GM23338 (cell line): ENCODE measurements around the gene VASN. TPM values are rescaled to one million over a fixed set of nuclear protein-coding genes. Genes with fewer than 3 reads are reported as not detected.

Experiments
- ATAC-seq: fragments of 200-7000 bp; cut with Tn5 transposase; 3 replicates; pipeline ENCODE4 v1.9.1; 2020
- DNase-seq: peaks from one replicate; pipeline ENCODE4 v3.0.0-alpha.2; 2015; ENCODE audit warnings: low spot score
- H2AFZ ChIP-seq: fragments of 200-600 bp; sonication (generic); 2 replicates; pipeline ENCODE4 v1.8.0; 2016; ENCODE audit warnings: antibody characterized with exemption, mild to moderate bottlenecking, moderate library complexity
- H3F3A ChIP-seq: fragments of 200-600 bp; sonication (generic); replicated peaks from 2 replicates; pipeline ENCODE4 v1.8.0; 2017; ENCODE audit warnings: antibody characterized with exemption, mixed run types, low read depth
- H3K27ac ChIP-seq: fragments of 200-600 bp; sonication (generic); 2 replicates; pipeline ENCODE4 v1.6.1; 2016; ENCODE audit warnings: low read depth
- H3K27me3 ChIP-seq: fragments of 200-600 bp; sonication (generic); 2 replicates; pipeline ENCODE4 v1.8.0; 2016; ENCODE audit warnings: mild to moderate bottlenecking, mixed run types, moderate library complexity; ENCODE audit not compliant: insufficient read depth
- H3K36me3 ChIP-seq: fragments of 200-600 bp; sonication (generic); 2 replicates; pipeline ENCODE4 v1.8.0; 2016; ENCODE audit warnings: mild to moderate bottlenecking; ENCODE audit not compliant: insufficient read depth
- H3K4me1 ChIP-seq: fragments of 200-600 bp; sonication (generic); 2 replicates; pipeline ENCODE4 v1.8.0; 2016; ENCODE audit warnings: mild to moderate bottlenecking, moderate library complexity; ENCODE audit not compliant: insufficient read depth
- H3K4me2 ChIP-seq: fragments of 200-600 bp; sonication (generic); 2 replicates; pipeline ENCODE4 v1.7.1; 2017; ENCODE audit warnings: mixed run types
- H3K4me3 ChIP-seq: fragments of 200-600 bp; sonication (generic); 2 replicates; pipeline ENCODE4 v1.6.1; 2016; ENCODE audit warnings: mixed run types
- H3K79me2 ChIP-seq: fragments of 200-600 bp; sonication (generic); replicated peaks from 2 replicates; pipeline ENCODE4 v1.8.0; 2017; ENCODE audit warnings: mild to moderate bottlenecking; ENCODE audit not compliant: insufficient read depth
- H3K9me2 ChIP-seq: fragments of 200-600 bp; sonication (generic); 2 replicates; pipeline ENCODE4 v1.8.0; 2017; ENCODE audit not compliant: insufficient read depth
- H4K20me1 ChIP-seq: fragments of 200-600 bp; sonication (generic); replicated peaks from 2 replicates; pipeline ENCODE4 v1.8.0; 2017; ENCODE audit warnings: mild to moderate bottlenecking; ENCODE audit not compliant: insufficient read depth
- H3K27ac Mint-ChIP-seq: 2 replicates; pipeline ENCODE4 v1.8.0; 2020; ENCODE audit warnings: inconsistent platforms, mild to moderate bottlenecking, moderate library complexity, mixed read lengths
- H3K27me3 Mint-ChIP-seq: 3 replicates; pipeline ENCODE4 v1.8.0; 2022; ENCODE audit warnings: low read depth, mild to moderate bottlenecking, moderate library complexity, mixed read lengths, inconsistent platforms; ENCODE audit not compliant: insufficient read depth, poor library complexity
- H3K36me3 Mint-ChIP-seq: 3 replicates; pipeline ENCODE4 v1.8.0; 2021; ENCODE audit warnings: low read depth, mild to moderate bottlenecking, inconsistent platforms, moderate library complexity, mixed read lengths
- H3K4me1 Mint-ChIP-seq: 3 replicates; pipeline ENCODE4 v1.8.0; 2020; ENCODE audit warnings: mild to moderate bottlenecking, inconsistent platforms, mixed read lengths
- H3K4me3 Mint-ChIP-seq: 3 replicates; pipeline ENCODE4 v1.8.0; 2021; ENCODE audit warnings: moderate library complexity, mild to moderate bottlenecking, inconsistent platforms, mixed read lengths
- H3K9me3 Mint-ChIP-seq: 3 replicates; pipeline ENCODE4 v1.8.0; 2020; ENCODE audit warnings: moderate library complexity, mild to moderate bottlenecking, inconsistent platforms, mixed read lengths
- CTCF ChIP-seq, 2 experiments: fragments of 200-600 bp in 1 of 2; sonication (generic) in 1 of 2; conservative IDR thresholded peaks; 2 replicates each; pipeline versions ENCODE4 v1.5.1 to v1.6.1; 2016 to 2017; ENCODE audit warnings: antibody characterized with exemption in 2 of 2, low read depth in 2 of 2, mild to moderate bottlenecking in 2 of 2, moderate library complexity in 1 of 2
- JUNB ChIP-seq: IDR thresholded peaks from one replicate; pipeline ENCODE4 v1.6.1; 2016; ENCODE audit warnings: antibody characterized with exemption; ENCODE audit not compliant: unreplicated experiment
- REST ChIP-seq: IDR thresholded peaks from one replicate; pipeline ENCODE4 v1.6.1; 2018; ENCODE audit warnings: antibody characterized with exemption; ENCODE audit not compliant: unreplicated experiment
- ZNF462 ChIP-seq: fragments of 250-450 bp; sonication (Bioruptor Pico); IDR thresholded peaks from 2 replicates; pipeline ENCODE4 v1.5.0; 2020; ENCODE audit warnings: mild to moderate bottlenecking, moderate library complexity
- polyA plus RNA-seq: library from polyadenylated mRNA; unstranded; fragments of >200 nt; fragmentation: Nextera tagmentation; extraction: Ambion mirVana; gene quantifications from 2 replicates; pipeline ENCODE4 v1.2.1, GENCODE V29; 2016
- total RNA-seq: library from RNA; depleted of rRNA; stranded (reverse); fragments of >200 nt; shearing (Covaris generic); gene quantifications from 2 replicates; pipeline ENCODE4 v1.2.3, GENCODE V29; 2014

The VASN gene
- total and polyA plus RNA-seq, 2 experiments from 2014 or later: 8.0 to 15.5 TPM

- Histone ChIP-seq H3K36me3 (no peaks in the 10 kb centered on the region), H2AFZ (no peak overlapping the region), H3F3A (peaks cover 20% of the 10 kb centered on the region; the same call in 1 of the 2 replicates), H3K4me3 (no peak overlapping the region), H3K27ac (no peak overlapping the region), H3K79me2 (peaks cover 22% of the 10 kb centered on the region), H3K27me3 (no peaks in the 10 kb centered on the region), H3K9me2 (no peaks in the 10 kb centered on the region), H3K4me1 (no peaks in the 10 kb centered on the region), H4K20me1 (no peaks in the 10 kb centered on the region; the same call in 1 of the 2 replicates), H3K4me2 (no peak overlapping the region)
- Mint-ChIP-seq H3K36me3 (peaks cover 17% of the 10 kb centered on the region), H3K27me3 (peaks cover 10% of the 10 kb centered on the region), H3K27ac (peak overlapping the region; percentile 31; the same call in 1 of the 2 replicates), H3K9me3 (no peaks in the 10 kb centered on the region), H3K4me3 (no peak overlapping the region), H3K4me1 (peaks cover 2% of the 10 kb centered on the region; the same call in 1 of the 3 replicates)
- DNase-seq: no peak
- ATAC-seq: peak; percentile 9; the same call in 2 of the 3 replicates
- TF ChIP-seq JUNB (no peak), ZNF462 (CRISPR knock-in tag) (no peak), CTCF (conservative IDR thresholded peaks at IDR 0.05; ENCODE audit: low read depth in 2 of 2) (no peak), REST (no peak)
Measured at GRCh38 chr16:4334724-4335495, 36.7 kb upstream of the VASN start.
